HEK293 (cell line): ENCODE data around the gene TBX4.

Experiments used
- CTCF ChIA-PET: fragments of 350-600 bp; formaldehyde crosslinking; extraction: SDS; loops from one replicate; lab custom pipeline; 2021; ENCODE audit warnings: antibody characterized with exemption; lab: Yijun Ruan, JAX
- POLR2A ChIA-PET: fragments of 300-600 bp; formaldehyde crosslinking; extraction: SDS; loops from one replicate; lab custom pipeline; 2020; ENCODE audit warnings: antibody characterized with exemption, inconsistent platforms; lab: Yijun Ruan, JAX
- H3K27ac ChIP-seq: fragments of 200-500 bp; sonication (Bioruptor generic); 2 replicates; pipeline ENCODE4 v1.5.1; 2014; ENCODE audit warnings: low read depth, low read length, control low read depth, inconsistent platforms; ENCODE audit errors: extremely low read depth
- H3K36me3 ChIP-seq, 2 experiments: fragments of 200-500 bp in 1 of 2; sonication (Bioruptor generic) in 1 of 2; 1 replicate in 1 of 2; 2 replicates in 1 of 2; pipeline ENCODE4 v1.5.1; 2014 to 2017; ENCODE audit warnings: inconsistent platforms in 2 of 2, low read length in 2 of 2; ENCODE audit not compliant: control insufficient read depth in 2 of 2, insufficient read depth in 1 of 2
- H3K4me1 ChIP-seq: fragments of 200-500 bp; sonication (Bioruptor generic); 2 replicates; pipeline ENCODE4 v1.5.1; 2014; ENCODE audit warnings: mild to moderate bottlenecking, low read length, inconsistent platforms; ENCODE audit not compliant: control insufficient read depth, insufficient read depth
- H3K4me3 ChIP-seq: 2 replicates; pipeline ENCODE4 v1.5.1; 2011; ENCODE audit warnings: low read depth, mild to moderate bottlenecking, control low read depth, low read length, moderate library complexity
- H3K9me3 ChIP-seq: fragments of 200-500 bp; sonication (Bioruptor generic); 2 replicates; pipeline ENCODE4 v1.5.1; 2014; ENCODE audit warnings: low read depth, low read length, inconsistent platforms; ENCODE audit not compliant: control insufficient read depth, insufficient read depth
- ATF2 ChIP-seq: fragments of 450-650 bp; formaldehyde crosslinking; IDR thresholded peaks from 2 replicates; pipeline ENCODE4 v1.5.1; 2016; ENCODE audit warnings: missing biosample characterization, missing genetic modification characterization, low read depth
- CTCF ChIP-seq: fragments of 450-650 bp; formaldehyde crosslinking; IDR thresholded peaks from 2 replicates; pipeline ENCODE4 v1.5.1; 2016; ENCODE audit warnings: missing biosample characterization, missing genetic modification characterization
- ELK4 ChIP-seq: IDR thresholded peaks from 2 replicates; pipeline ENCODE4 v1.6.1; 2011; ENCODE audit warnings: mild to moderate bottlenecking, low read depth, low read length, borderline replicate concordance
- KLF10 ChIP-seq: fragments of 450-650 bp; IDR thresholded peaks from 2 replicates; pipeline ENCODE4 v1.5.1; 2018; ENCODE audit warnings: missing biosample characterization, mild to moderate bottlenecking, missing genetic modification characterization
- KLF7 ChIP-seq: fragments of 450-650 bp; formaldehyde crosslinking; IDR thresholded peaks from 2 replicates; pipeline ENCODE4 v1.5.1; 2016; ENCODE audit warnings: missing biosample characterization, missing genetic modification characterization, borderline replicate concordance
- KLF8 ChIP-seq: fragments of 450-650 bp; formaldehyde crosslinking; IDR thresholded peaks from 2 replicates; pipeline ENCODE4 v1.5.1; 2016; ENCODE audit warnings: missing biosample characterization, missing genetic modification characterization
- PBX3 ChIP-seq: sonication (generic); formaldehyde crosslinking; IDR thresholded peaks from 2 replicates; pipeline ENCODE4 v1.8.1; 2022; ENCODE audit warnings: mild to moderate bottlenecking, moderate library complexity, missing genetic modification reagents
- PRDM6 ChIP-seq: fragments of 450-650 bp; formaldehyde crosslinking; IDR thresholded peaks from 2 replicates; pipeline ENCODE4 v1.5.1; 2017; ENCODE audit warnings: missing biosample characterization, missing genetic modification characterization
- SALL2 ChIP-seq: fragments of 450-650 bp; formaldehyde crosslinking; IDR thresholded peaks from 2 replicates; pipeline ENCODE4 v1.5.0; 2017; ENCODE audit warnings: missing biosample characterization, mild to moderate bottlenecking, missing genetic modification characterization, borderline replicate concordance
- ZIC2 ChIP-seq: fragments of 450-650 bp; formaldehyde crosslinking; IDR thresholded peaks from 2 replicates; pipeline ENCODE4 v1.5.1; 2016; ENCODE audit warnings: missing biosample characterization, missing genetic modification characterization
- ZNF175 ChIP-seq: fragments of 450-650 bp; formaldehyde crosslinking; IDR thresholded peaks from 2 replicates; pipeline ENCODE4 v1.5.1; 2016; ENCODE audit warnings: missing biosample characterization, missing genetic modification characterization
- ZNF24 ChIP-seq: fragments of 450-650 bp; formaldehyde crosslinking; IDR thresholded peaks from 2 replicates; pipeline ENCODE4 v1.5.1; 2016; ENCODE audit warnings: missing biosample characterization, missing genetic modification characterization
- ZNF248 ChIP-seq: fragments of 450-650 bp; formaldehyde crosslinking; IDR thresholded peaks from 2 replicates; pipeline ENCODE4 v1.5.1; 2017; ENCODE audit warnings: missing biosample characterization, missing genetic modification characterization
- ZNF335 ChIP-seq: fragments of 450-650 bp; formaldehyde crosslinking; conservative IDR thresholded peaks from 2 replicates; pipeline ENCODE4 v1.5.1; 2016; ENCODE audit warnings: missing biosample characterization, missing genetic modification characterization
- ZNF600 ChIP-seq: fragments of 450-650 bp; formaldehyde crosslinking; IDR thresholded peaks from 2 replicates; pipeline ENCODE4 v1.5.1; 2016; ENCODE audit warnings: missing biosample characterization, missing genetic modification characterization
- ZNF701 ChIP-seq: fragments of 450-650 bp; formaldehyde crosslinking; IDR thresholded peaks from 2 replicates; pipeline ENCODE4 v1.5.1; 2016; ENCODE audit warnings: missing biosample characterization, missing genetic modification characterization
- ZNF704 ChIP-seq: fragments of 450-650 bp; formaldehyde crosslinking; IDR thresholded peaks from 2 replicates; pipeline ENCODE4 v1.5.1; 2016; ENCODE audit warnings: missing biosample characterization, missing genetic modification characterization
- ZNF792 ChIP-seq: fragments of 450-650 bp; formaldehyde crosslinking; IDR thresholded peaks from 2 replicates; pipeline ENCODE4 v1.5.1; 2016; ENCODE audit warnings: missing biosample characterization, missing genetic modification characterization

TBX4 gene

GRCh38 chr17:61480414-61480807 is 28.2 kb downstream of the TBX4 start:
- TF ChIP-seq ZNF600 (0 out of 2 replicates have a peak, but pooled peaks have one; percentile 26), ZNF24 (tag by site-specific recombination) (no peak)
- TF ChIP-seq, all 188 proteins: peak for 1
- CTCF ChIA-PET: interaction anchor here (0.7 to 1.2 kb wide), 3 partner anchors 14 to 71 kb away, joined by 3 read pairs; no protein-coding TSS in a partner anchor

GRCh38 chr17:61481421-61481820 is 29.2 kb downstream of the TBX4 start:
- H3K27ac ChIP-seq: no peak overlapping the region
- TF ChIP-seq CTCF (tag by site-specific recombination): 0 out of 2 replicates have a peak, but pooled peaks have one; percentile 25
- no peak for TF ChIP-seq PBX3 (CRISPR knock-in tag)
- ChIA-PET CTCF (interaction anchor here (1.2 kb wide), 1 partner anchor 54 kb away, joined by 3 read pairs; no protein-coding TSS in a partner anchor), POLR2A (interaction anchor here (1.9 kb wide), 1 partner anchor 13 kb away, joined by 5 read pairs; no protein-coding TSS in a partner anchor)
- H3K9me3 ChIP-seq: no peaks in the 10 kb centered on the region
- H3K36me3 ChIP-seq: no peaks in the 10 kb centered on the region
- H3K4me3 ChIP-seq: no peak overlapping the region
- H3K4me1 ChIP-seq: peaks cover 6% of the 10 kb centered on the region

More at GRCh38 chr17:61480414-61480807, 28.2 kb downstream of the TBX4 start:
- no peak overlapping the region for H3K4me3 ChIP-seq
- POLR2A ChIA-PET: interaction anchor here (1.9 kb wide), 1 partner anchor 12 kb away, joined by 5 read pairs; no protein-coding TSS in a partner anchor
- H3K4me1 ChIP-seq: no peaks in the 10 kb centered on the region
- no peaks in the 10 kb centered on the region for H3K36me3 ChIP-seq
- H3K27ac ChIP-seq: no peak overlapping the region
- no peaks in the 10 kb centered on the region for H3K9me3 ChIP-seq

GRCh38 chr17:61482467-61482866 is 30.2 kb downstream of the TBX4 start:
- H3K27ac ChIP-seq: peak overlapping the region; percentile 21; the same call in 1 of the 2 replicates
- H3K36me3 ChIP-seq: no peaks in the 10 kb centered on the region
- no peak overlapping the region for H3K4me3 ChIP-seq
- CTCF ChIA-PET: no interaction called here
- H3K4me1 ChIP-seq: peaks cover 14% of the 10 kb centered on the region
- H3K9me3 ChIP-seq: no peaks in the 10 kb centered on the region
- POLR2A ChIA-PET: no interaction called here
- TF ChIP-seq ZNF248 (no peak), ZNF335 (tag by site-specific recombination) (no peak), ZNF175 (tag by site-specific recombination) (no peak), ZNF704 (tag by site-specific recombination) (no peak), SALL2 (tag by site-specific recombination) (no peak), ATF2 (tag by site-specific recombination) (no peak), KLF10 (no peak), ZNF701 (tag by site-specific recombination) (no peak), KLF8 (tag by site-specific recombination) (no peak), CTCF (tag by site-specific recombination) (no peak), KLF7 (no peak), PRDM6 (tag by site-specific recombination) (no peak), ZNF792 (tag by site-specific recombination) (no peak), ZIC2 (tag by site-specific recombination) (no peak), ELK4 (no peak)
